ENCODE results near the gene BEND6. TPM values are rescaled to one million over a fixed set of nuclear protein-coding genes. Genes with fewer than 3 reads are reported as not detected.

The BEND6 gene
- total RNA-seq, 1 experiment from 2014 or later, result 1.4 TPM

- Histone ChIP-seq H3K18ac (ENCODE audit: insufficient read length, low read depth, low read length) (no peak overlapping the region), H3K9ac (ENCODE audit: extremely low read depth, insufficient read length, low read length) (no peak overlapping the region), H2AFZ (ENCODE audit: low read length) (no peak overlapping the region), H3K27ac (ENCODE audit: insufficient read length, low read depth, low read length) (no peak overlapping the region), H3K56ac (ENCODE audit: insufficient read length, low read depth, low read length) (no peak overlapping the region), H3K4ac (ENCODE audit: low read depth, low read length) (no peak overlapping the region), H2BK12ac (ENCODE audit: insufficient read length, low read depth, low read length) (no peak overlapping the region), H2BK120ac (ENCODE audit: low read depth, low read length, poor library complexity, severe bottlenecking) (no peak overlapping the region), H2AK5ac (ENCODE audit: insufficient read length, low read length) (no peak overlapping the region), H2BK5ac (ENCODE audit: insufficient read length, low read length) (no peak overlapping the region), H3K23ac (ENCODE audit: insufficient read length, low read depth, low read length) (no peak overlapping the region), H3K14ac (ENCODE audit: insufficient read depth, low read length) (no peak overlapping the region), H3K23me2 (ENCODE audit: insufficient read length, low read depth, low read length, poor library complexity, severe bottlenecking) (no peaks in the 10 kb centered on the region), H3K79me2 (ENCODE audit: insufficient read depth, low read length) (no peaks in the 10 kb centered on the region), H2BK20ac (ENCODE audit: low read depth, low read length, poor library complexity, severe bottlenecking) (no peak overlapping the region), H3K9me3 (ENCODE audit: control insufficient read depth, low read depth, low read length) (no peaks in the 10 kb centered on the region), H2BK15ac (ENCODE audit: low read depth, low read length) (no peak overlapping the region), H3K4me1 (ENCODE audit: insufficient read depth, low read length) (peaks cover 8% of the 10 kb centered on the region; the same call in 1 of the 2 replicates), H3K79me1 (ENCODE audit: insufficient read depth, low read depth, low read length, poor library complexity, severe bottlenecking) (no peaks in the 10 kb centered on the region), H3T11ph (ENCODE audit: low read length) (no peak overlapping the region), H3K27me3 (ENCODE audit: insufficient read depth, low read length) (no peaks in the 10 kb centered on the region), H3K4me2 (ENCODE audit: insufficient read depth, insufficient read length, low read length) (no peak overlapping the region), H4K91ac (ENCODE audit: insufficient read length, low read depth, low read length) (no peak overlapping the region), H4K20me1 (ENCODE audit: control insufficient read depth, insufficient read depth, insufficient read length) (no peaks in the 10 kb centered on the region), H4K5ac (ENCODE audit: insufficient read length, low read depth, low read length) (no peak overlapping the region), H4K8ac (replicated peaks; ENCODE audit: insufficient read length, low read depth, low read length) (no peak overlapping the region)
- Mint-ChIP-seq H3K27me3 (ENCODE audit: low read depth) (peaks cover 2% of the 10 kb centered on the region; the same call in 1 of the 2 replicates), H3K4me3 (no peak overlapping the region), H3K27ac (no peak overlapping the region), H3K36me3 (ENCODE audit: insufficient read depth in 1 of 3, low read depth in 3 of 3) (peaks cover 5 to 11% (median 8%) of the 10 kb centered on the region in 3 experiments; a peak in 6 of 7 replicates), H3K9me3 (peaks cover 0 to 5% of the 10 kb centered on the region in 2 experiments; a peak in 1 of 5 replicates), H3K4me1 (peaks cover 19 to 25% of the 10 kb centered on the region in 2 experiments)
- TF ChIP-seq, protein P1, sequence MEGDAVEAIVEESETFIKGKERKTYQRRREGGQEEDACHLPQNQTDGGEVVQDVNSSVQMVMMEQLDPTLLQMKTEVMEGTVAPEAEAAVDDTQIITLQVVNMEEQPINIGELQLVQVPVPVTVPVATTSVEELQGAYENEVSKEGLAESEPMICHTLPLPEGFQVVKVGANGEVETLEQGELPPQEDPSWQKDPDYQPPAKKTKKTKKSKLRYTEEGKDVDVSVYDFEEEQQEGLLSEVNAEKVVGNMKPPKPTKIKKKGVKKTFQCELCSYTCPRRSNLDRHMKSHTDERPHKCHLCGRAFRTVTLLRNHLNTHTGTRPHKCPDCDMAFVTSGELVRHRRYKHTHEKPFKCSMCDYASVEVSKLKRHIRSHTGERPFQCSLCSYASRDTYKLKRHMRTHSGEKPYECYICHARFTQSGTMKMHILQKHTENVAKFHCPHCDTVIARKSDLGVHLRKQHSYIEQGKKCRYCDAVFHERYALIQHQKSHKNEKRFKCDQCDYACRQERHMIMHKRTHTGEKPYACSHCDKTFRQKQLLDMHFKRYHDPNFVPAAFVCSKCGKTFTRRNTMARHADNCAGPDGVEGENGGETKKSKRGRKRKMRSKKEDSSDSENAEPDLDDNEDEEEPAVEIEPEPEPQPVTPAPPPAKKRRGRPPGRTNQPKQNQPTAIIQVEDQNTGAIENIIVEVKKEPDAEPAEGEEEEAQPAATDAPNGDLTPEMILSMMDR (conservative IDR thresholded peaks at IDR 0.05), result no peak
- DNase-seq, result no peak
Measured at GRCh38 chr6:57075092-57075491, 120.2 kb downstream of the BEND6 start.

Other genes starting within 250 kb of the BEND6 start
- gene KIAA1586, start 91.6 kb downstream of the BEND6 start, total RNA-seq (2021), result 33.3 and 37.6 TPM in 2 replicates
- 71.2 and 76.4 TPM in 2 replicates for gene ZNF451, start 135.1 kb downstream of the BEND6 start, total RNA-seq (2021)
- 8.2 and 8.4 TPM in 2 replicates for gene BAG2, start 217.2 kb downstream of the BEND6 start, total RNA-seq (2021)